HepG2 (cell line): ENCODE data around the gene PFKL. TPM values are rescaled to one million over a fixed set of nuclear protein-coding genes. Genes with fewer than 3 reads are reported as not detected.
A peak's percentile ranks its signal among the peaks of the same experiment; 100 is the strongest.

ENCODE experiments used
- FOXJ3 ChIP-seq: sonication (generic); formaldehyde crosslinking; IDR thresholded peaks from 2 replicates; pipeline ENCODE4 v1.4.0; 2020; ENCODE audit warnings: missing genetic modification reagents, mild to moderate bottlenecking, borderline replicate concordance
- LCORL ChIP-seq, 2 experiments: fragments of 450-650 bp in 1 of 2; sonication (generic) in 1 of 2; formaldehyde crosslinking in 1 of 2; IDR thresholded peaks; 2 replicates each; pipeline versions ENCODE4 v1.5.0 to v1.6.1; 2017 to 2020; ENCODE audit warnings: antibody characterized with exemption in 1 of 2, missing genetic modification reagents in 1 of 2
- SRY ChIP-seq: sonication (generic); formaldehyde crosslinking; IDR thresholded peaks from 2 replicates; pipeline ENCODE4 v1.8.0; 2022; ENCODE audit warnings: mild to moderate bottlenecking, missing genetic modification reagents
- TCF7L2 ChIP-seq: IDR thresholded peaks from 2 replicates; pipeline ENCODE4 v1.6.1; 2011; ENCODE audit warnings: mild to moderate bottlenecking, low read depth, low read length, moderate library complexity
- TOPORS ChIP-seq: sonication (generic); formaldehyde crosslinking; IDR thresholded peaks from 2 replicates; pipeline ENCODE4 v1.8.0; 2023; ENCODE audit warnings: mild to moderate bottlenecking, missing genetic modification reagents
- ZFP90 ChIP-seq: sonication (generic); formaldehyde crosslinking; IDR thresholded peaks from 2 replicates; pipeline ENCODE4 v1.8.0; 2022; ENCODE audit warnings: missing genetic modification reagents, mild to moderate bottlenecking, inconsistent platforms, borderline replicate concordance
- ZFYVE20 ChIP-seq: sonication (generic); formaldehyde crosslinking; IDR thresholded peaks from 2 replicates; pipeline ENCODE4 v1.8.0; 2023; ENCODE audit warnings: low read depth, mild to moderate bottlenecking, moderate library complexity, missing genetic modification reagents, borderline replicate concordance
- ZNF549 ChIP-seq: sonication (generic); formaldehyde crosslinking; IDR thresholded peaks from 2 replicates; pipeline ENCODE4 v1.5.0; 2020; ENCODE audit warnings: missing genetic modification reagents
- polyA plus RNA-seq, 8 experiments: library from polyadenylated mRNA; depleted of rRNA in 3 of 8; stranded (reverse) in 7 of 8; unstranded in 1 of 8; fragments of >200 nt; fragmentation: Illumina TruSeq in 4 of 8; extraction: Trizol in 4 of 8; gene quantifications; 2 replicates each; pipeline versions ENCODE4 v1.2.1 to v1.2.3, GENCODE V29; 2011 to 2016; ENCODE audit warnings: low read depth in 4 of 8, missing spikeins in 1 of 8, mixed read lengths in 1 of 8; ENCODE audit not compliant: insufficient read depth in 1 of 8
- total RNA-seq, 5 experiments: library from RNA; depleted of rRNA; stranded (reverse); fragments of >200 nt; fragmentation: Illumina TruSeq; extraction: Trizol; gene quantifications; 2 replicates each; pipeline ENCODE4 v1.2.3, GENCODE V29; 2016; ENCODE audit warnings: low read depth in 1 of 5
- TF ChIP-seq, protein P1 (sequence below), 2 experiments: sonication (generic) in 1 of 2; formaldehyde crosslinking in 1 of 2; IDR thresholded peaks; 2 replicates each; pipeline versions ENCODE4 v1.4.0 to v1.6.1; 2018 to 2020; ENCODE audit warnings: missing genetic modification reagents in 2 of 2, borderline replicate concordance in 1 of 2, low read depth in 1 of 2, mild to moderate bottlenecking in 1 of 2, missing biosample characterization in 1 of 2
- TF ChIP-seq, protein P2 (sequence below): IDR thresholded peaks from 2 replicates; pipeline ENCODE4 v1.4.0; 2020; ENCODE audit warnings: mild to moderate bottlenecking, missing genetic modification reagents
- TF ChIP-seq, protein P3 (sequence below): sonication (generic); formaldehyde crosslinking; IDR thresholded peaks from 2 replicates; pipeline ENCODE4 v1.4.0; 2020; ENCODE audit warnings: missing genetic modification reagents
- TF ChIP-seq, protein P4 (sequence below): sonication (generic); formaldehyde crosslinking; IDR thresholded peaks from 2 replicates; pipeline ENCODE4 v1.5.0; 2020; ENCODE audit warnings: missing genetic modification reagents
- TF ChIP-seq, protein P5 (sequence below): sonication (generic); formaldehyde crosslinking; IDR thresholded peaks from 2 replicates; pipeline ENCODE4 v1.8.0; 2023; ENCODE audit warnings: mild to moderate bottlenecking, missing genetic modification reagents
- TF ChIP-seq, protein P6 (sequence below): sonication (generic); formaldehyde crosslinking; IDR thresholded peaks from 2 replicates; pipeline ENCODE4 v1.5.0; 2020; ENCODE audit warnings: mild to moderate bottlenecking, missing genetic modification reagents

PFKL gene
- total and polyA plus RNA-seq, 2 of the 13 experiments (the other 11 are each of a cell fraction or from before 2014, with no cell fraction given) = 92.8 to 106 TPM

DNA sequence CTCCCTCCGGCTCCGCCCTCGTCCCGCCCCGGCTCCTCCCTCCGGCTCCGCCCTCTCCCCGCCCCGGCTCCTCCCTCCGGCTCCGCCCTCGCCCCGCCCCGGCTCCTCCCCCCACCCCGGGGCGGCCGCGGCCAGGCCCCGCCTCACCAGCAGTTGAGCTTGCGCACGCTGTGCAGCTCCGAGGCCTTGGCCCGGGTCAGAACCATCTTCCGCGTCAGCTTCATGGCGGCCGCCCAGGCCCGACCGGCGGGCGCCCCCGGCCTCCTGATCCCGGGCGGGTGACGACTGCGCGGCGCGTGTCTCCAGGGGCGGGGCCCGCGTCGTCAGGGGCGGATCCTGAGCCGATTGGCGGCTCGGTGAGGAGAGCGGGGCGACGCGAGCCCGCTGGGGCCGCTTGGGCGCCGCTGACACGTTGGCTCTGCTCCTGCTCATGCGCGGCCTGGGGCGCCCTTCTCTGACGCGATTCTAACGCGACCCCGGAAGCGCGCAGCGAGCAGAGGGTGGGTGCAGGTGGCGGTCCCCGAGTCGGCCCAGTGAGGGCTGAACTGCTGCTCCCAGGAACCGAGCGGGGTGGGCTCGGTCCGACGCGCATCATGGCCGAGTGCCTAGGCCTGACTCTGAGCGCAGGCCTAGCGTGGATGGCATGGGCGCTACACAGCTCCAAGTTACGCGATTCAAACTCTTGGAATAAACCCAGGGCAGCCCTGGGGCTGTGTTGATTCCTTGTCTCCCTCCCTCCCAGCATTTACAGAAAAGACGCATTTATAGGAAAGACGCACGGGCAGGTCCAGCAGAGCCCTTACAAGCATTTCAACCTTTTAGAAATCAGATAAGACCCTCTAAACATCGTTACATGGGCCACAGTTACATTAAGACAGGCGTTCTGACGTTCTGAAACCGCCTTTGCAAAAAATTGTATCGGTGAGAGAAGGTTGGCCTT lies 39.4 kb downstream of the PFKL start, which contains the start of gene CFAP410 (continued):
- TF ChIP-seq, protein P1, sequence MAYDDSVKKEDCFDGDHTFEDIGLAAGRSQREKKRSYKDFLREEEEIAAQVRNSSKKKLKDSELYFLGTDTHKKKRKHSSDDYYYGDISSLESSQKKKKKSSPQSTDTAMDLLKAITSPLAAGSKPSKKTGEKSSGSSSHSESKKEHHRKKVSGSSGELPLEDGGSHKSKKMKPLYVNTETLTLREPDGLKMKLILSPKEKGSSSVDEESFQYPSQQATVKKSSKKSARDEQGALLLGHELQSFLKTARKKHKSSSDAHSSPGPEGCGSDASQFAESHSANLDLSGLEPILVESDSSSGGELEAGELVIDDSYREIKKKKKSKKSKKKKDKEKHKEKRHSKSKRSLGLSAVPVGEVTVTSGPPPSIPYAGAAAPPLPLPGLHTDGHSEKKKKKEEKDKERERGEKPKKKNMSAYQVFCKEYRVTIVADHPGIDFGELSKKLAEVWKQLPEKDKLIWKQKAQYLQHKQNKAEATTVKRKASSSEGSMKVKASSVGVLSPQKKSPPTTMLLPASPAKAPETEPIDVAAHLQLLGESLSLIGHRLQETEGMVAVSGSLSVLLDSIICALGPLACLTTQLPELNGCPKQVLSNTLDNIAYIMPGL (CRISPR knock-in tag; IDR thresholded peaks at IDR 0.05; ENCODE audit: borderline replicate concordance in 1 of 2, low read depth in 1 of 2) = peak; percentile 75 to 78; a peak in 3 of 4 replicates
- TF ChIP-seq, protein P2, sequence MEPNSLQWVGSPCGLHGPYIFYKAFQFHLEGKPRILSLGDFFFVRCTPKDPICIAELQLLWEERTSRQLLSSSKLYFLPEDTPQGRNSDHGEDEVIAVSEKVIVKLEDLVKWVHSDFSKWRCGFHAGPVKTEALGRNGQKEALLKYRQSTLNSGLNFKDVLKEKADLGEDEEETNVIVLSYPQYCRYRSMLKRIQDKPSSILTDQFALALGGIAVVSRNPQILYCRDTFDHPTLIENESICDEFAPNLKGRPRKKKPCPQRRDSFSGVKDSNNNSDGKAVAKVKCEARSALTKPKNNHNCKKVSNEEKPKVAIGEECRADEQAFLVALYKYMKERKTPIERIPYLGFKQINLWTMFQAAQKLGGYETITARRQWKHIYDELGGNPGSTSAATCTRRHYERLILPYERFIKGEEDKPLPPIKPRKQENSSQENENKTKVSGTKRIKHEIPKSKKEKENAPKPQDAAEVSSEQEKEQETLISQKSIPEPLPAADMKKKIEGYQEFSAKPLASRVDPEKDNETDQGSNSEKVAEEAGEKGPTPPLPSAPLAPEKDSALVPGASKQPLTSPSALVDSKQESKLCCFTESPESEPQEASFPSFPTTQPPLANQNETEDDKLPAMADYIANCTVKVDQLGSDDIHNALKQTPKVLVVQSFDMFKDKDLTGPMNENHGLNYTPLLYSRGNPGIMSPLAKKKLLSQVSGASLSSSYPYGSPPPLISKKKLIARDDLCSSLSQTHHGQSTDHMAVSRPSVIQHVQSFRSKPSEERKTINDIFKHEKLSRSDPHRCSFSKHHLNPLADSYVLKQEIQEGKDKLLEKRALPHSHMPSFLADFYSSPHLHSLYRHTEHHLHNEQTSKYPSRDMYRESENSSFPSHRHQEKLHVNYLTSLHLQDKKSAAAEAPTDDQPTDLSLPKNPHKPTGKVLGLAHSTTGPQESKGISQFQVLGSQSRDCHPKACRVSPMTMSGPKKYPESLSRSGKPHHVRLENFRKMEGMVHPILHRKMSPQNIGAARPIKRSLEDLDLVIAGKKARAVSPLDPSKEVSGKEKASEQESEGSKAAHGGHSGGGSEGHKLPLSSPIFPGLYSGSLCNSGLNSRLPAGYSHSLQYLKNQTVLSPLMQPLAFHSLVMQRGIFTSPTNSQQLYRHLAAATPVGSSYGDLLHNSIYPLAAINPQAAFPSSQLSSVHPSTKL = peak; percentile 42
- TF ChIP-seq, protein P3, sequence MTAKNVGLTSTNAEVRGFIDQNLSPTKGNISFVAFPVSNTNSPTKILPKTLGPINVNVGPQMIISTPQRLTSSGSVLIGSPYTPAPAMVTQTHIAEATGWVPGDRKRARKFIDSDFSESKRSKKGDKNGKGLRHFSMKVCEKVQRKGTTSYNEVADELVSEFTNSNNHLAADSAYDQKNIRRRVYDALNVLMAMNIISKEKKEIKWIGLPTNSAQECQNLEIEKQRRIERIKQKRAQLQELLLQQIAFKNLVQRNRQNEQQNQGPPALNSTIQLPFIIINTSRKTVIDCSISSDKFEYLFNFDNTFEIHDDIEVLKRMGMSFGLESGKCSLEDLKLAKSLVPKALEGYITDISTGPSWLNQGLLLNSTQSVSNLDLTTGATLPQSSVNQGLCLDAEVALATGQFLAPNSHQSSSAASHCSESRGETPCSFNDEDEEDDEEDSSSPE (CRISPR knock-in tag) = peak; percentile 85
- TF ChIP-seq SRY (CRISPR knock-in tag) (peak; percentile 18; the same call in 1 of the 2 replicates), ZFYVE20 (CRISPR knock-in tag) (no peak), TOPORS (peak; percentile 76; the same call in 1 of the 2 replicates), LCORL (IDR thresholded peaks at IDR 0.05) (no peak), LCORL (CRISPR knock-in tag; IDR thresholded peaks at IDR 0.05) (peak; percentile 60; the same call in 1 of the 2 replicates), FOXJ3 (CRISPR knock-in tag) (0 out of 2 replicates have a peak, but pooled peaks have one; percentile 17), ZFP90 (CRISPR knock-in tag) (0 out of 2 replicates have a peak, but pooled peaks have one; percentile 62), TCF7L2 (no peak), ZNF549 (no peak)
- TF ChIP-seq, protein P4, sequence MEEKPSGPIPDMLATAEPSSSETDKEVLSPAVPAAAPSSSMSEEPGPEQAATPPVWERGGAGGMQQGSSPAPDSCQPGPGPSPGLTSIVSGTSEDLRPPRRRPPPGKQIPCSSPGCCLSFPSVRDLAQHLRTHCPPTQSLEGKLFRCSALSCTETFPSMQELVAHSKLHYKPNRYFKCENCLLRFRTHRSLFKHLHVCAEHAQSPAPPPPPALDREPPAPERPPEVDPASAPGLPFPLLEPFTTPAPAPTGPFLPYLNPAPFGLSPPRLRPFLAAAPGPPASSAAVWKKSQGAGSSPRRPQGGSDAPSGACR (CRISPR knock-in tag) = peak; percentile 58
- TF ChIP-seq, protein P5, sequence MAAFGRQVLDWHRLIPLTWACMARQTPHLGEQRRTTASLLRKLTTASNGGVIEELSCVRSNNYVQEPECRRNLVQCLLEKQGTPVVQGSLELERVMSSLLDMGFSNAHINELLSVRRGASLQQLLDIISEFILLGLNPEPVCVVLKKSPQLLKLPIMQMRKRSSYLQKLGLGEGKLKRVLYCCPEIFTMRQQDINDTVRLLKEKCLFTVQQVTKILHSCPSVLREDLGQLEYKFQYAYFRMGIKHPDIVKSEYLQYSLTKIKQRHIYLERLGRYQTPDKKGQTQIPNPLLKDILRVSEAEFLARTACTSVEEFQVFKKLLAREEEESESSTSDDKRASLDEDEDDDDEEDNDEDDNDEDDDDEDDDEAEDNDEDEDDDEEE = peak; percentile 65; the same call in 1 of the 2 replicates
- TF ChIP-seq, protein P6, sequence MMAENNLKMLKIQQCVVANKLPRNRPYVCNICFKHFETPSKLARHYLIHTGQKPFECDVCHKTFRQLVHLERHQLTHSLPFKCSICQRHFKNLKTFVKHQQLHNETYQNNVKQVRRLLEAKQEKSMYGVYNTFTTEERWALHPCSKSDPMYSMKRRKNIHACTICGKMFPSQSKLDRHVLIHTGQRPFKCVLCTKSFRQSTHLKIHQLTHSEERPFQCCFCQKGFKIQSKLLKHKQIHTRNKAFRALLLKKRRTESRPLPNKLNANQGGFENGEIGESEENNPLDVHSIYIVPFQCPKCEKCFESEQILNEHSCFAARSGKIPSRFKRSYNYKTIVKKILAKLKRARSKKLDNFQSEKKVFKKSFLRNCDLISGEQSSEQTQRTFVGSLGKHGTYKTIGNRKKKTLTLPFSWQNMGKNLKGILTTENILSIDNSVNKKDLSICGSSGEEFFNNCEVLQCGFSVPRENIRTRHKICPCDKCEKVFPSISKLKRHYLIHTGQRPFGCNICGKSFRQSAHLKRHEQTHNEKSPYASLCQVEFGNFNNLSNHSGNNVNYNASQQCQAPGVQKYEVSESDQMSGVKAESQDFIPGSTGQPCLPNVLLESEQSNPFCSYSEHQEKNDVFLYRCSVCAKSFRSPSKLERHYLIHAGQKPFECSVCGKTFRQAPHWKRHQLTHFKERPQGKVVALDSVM (CRISPR knock-in tag) = no peak
